ENCODE data around the gene ATP6V1G3.

DNA sequence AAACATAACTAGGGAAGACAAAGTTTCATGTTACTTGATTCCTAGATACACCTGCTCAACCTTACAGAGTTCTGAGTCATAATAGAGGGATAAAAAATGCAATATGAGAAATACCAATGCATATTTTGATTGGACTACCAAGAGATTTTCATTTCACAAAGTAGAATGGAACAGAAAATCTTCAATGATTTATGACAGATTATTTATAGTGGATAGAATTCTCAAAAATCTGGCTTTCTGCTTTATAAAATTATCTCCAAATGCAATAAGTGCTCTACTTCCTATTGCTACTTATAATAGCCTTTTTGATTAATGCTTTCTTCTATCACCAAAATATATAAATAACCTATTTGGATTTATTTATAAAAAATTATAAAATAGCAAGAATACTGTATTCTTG is 18.9 kb upstream of the ATP6V1G3 start:
- TF ChIP-seq, protein P1, sequence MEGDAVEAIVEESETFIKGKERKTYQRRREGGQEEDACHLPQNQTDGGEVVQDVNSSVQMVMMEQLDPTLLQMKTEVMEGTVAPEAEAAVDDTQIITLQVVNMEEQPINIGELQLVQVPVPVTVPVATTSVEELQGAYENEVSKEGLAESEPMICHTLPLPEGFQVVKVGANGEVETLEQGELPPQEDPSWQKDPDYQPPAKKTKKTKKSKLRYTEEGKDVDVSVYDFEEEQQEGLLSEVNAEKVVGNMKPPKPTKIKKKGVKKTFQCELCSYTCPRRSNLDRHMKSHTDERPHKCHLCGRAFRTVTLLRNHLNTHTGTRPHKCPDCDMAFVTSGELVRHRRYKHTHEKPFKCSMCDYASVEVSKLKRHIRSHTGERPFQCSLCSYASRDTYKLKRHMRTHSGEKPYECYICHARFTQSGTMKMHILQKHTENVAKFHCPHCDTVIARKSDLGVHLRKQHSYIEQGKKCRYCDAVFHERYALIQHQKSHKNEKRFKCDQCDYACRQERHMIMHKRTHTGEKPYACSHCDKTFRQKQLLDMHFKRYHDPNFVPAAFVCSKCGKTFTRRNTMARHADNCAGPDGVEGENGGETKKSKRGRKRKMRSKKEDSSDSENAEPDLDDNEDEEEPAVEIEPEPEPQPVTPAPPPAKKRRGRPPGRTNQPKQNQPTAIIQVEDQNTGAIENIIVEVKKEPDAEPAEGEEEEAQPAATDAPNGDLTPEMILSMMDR (conservative IDR thresholded peaks at IDR 0.05; ENCODE audit: low read depth, low read length): no peak
- TF ChIP-seq POLR2A (IDR thresholded peaks at IDR 0.05; ENCODE audit: low read depth, low read length) (no peak), RFX5 (IDR thresholded peaks at IDR 0.05; ENCODE audit: low read depth, low read length) (no peak)

Data from IMR-90 (cell line).